ENCODE results near the gene TLX2. TPM values are rescaled to one million over a fixed set of nuclear protein-coding genes. Genes with fewer than 3 reads are reported as not detected.

The TLX2 gene
- total and polyA plus RNA-seq, 12 donors, result not detected

DNA sequence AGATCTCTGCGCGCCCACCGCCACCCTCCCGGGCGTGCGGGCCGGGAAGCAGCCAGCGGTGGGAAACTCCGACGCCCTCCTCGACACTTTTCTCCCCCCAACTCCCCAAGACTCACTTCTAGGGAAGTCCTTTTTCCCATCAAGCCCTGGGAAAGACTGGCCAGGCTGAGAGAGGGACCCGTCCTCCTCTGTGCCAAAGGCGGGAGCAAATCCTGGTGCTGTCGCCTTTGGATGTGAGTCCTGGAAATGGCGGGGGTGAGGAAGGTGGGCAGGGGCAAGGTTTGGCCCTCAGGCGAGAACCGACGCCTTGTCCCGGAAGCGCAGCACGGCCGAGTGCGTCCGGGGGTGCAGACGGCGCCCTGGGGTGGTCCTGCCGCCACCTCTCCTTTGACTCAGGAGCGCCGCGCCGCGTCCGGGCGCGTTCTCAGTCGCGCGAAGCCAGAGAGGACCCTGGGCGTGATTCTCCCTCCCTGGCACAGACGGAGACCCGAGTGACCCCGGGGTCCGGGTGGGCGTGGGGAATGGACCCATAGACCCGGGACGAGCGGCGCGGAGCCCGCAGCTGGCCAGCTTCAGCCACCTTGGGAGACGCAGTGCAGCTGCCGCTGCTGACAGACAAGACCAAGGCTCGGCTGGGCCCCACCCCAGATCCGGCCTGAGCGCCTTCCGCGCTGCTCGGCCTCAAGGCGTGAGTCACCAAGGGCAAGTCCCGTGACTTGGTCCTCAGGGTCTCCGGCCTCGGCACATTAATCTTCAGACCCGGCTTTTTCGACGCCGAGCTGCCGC lies 11.3 kb upstream of the TLX2 start:
- TF ChIP-seq, protein P1, sequence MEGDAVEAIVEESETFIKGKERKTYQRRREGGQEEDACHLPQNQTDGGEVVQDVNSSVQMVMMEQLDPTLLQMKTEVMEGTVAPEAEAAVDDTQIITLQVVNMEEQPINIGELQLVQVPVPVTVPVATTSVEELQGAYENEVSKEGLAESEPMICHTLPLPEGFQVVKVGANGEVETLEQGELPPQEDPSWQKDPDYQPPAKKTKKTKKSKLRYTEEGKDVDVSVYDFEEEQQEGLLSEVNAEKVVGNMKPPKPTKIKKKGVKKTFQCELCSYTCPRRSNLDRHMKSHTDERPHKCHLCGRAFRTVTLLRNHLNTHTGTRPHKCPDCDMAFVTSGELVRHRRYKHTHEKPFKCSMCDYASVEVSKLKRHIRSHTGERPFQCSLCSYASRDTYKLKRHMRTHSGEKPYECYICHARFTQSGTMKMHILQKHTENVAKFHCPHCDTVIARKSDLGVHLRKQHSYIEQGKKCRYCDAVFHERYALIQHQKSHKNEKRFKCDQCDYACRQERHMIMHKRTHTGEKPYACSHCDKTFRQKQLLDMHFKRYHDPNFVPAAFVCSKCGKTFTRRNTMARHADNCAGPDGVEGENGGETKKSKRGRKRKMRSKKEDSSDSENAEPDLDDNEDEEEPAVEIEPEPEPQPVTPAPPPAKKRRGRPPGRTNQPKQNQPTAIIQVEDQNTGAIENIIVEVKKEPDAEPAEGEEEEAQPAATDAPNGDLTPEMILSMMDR (IDR thresholded peaks at IDR 0.05), result peak in 7 of 9 donors; percentile 10 to 57 (median 35)
- intact Hi-C loops (cut with DNase I), result loop anchor here in 4 of 10 donors (2.0 to 5.0 kb wide), 2 partner anchors 26 to 84 kb away; partner anchors contain the start of genes AUP1 (in 1 of the 4) and HTRA2 (in 1 of the 4)
- Histone ChIP-seq H3K27ac (peak overlapping the region; percentile 69 to 92 (median 86)), H3K36me3 (peaks cover 0 to 20% (median 3%) of the 10 kb centered on the region in 9 donors), H3K4me3 (peak overlapping the region; percentile 42 to 85 (median 67)), H3K4me1 (peaks cover 15 to 77% (median 60%) of the 10 kb centered on the region in 9 donors), H3K9me3 (no peaks in the 10 kb centered on the region), H3K27me3 (peaks cover 9 to 61% (median 54%) of the 10 kb centered on the region in 7 donors)
- peak; percentile 63 to 79 (median 70) for ATAC-seq
- WGBS, 2 donors, result 1 to 2% methylated on average over 64 to 67 of the region's 67 CpGs
- DNase-seq, result peak; percentile 83 to 87

DNA sequence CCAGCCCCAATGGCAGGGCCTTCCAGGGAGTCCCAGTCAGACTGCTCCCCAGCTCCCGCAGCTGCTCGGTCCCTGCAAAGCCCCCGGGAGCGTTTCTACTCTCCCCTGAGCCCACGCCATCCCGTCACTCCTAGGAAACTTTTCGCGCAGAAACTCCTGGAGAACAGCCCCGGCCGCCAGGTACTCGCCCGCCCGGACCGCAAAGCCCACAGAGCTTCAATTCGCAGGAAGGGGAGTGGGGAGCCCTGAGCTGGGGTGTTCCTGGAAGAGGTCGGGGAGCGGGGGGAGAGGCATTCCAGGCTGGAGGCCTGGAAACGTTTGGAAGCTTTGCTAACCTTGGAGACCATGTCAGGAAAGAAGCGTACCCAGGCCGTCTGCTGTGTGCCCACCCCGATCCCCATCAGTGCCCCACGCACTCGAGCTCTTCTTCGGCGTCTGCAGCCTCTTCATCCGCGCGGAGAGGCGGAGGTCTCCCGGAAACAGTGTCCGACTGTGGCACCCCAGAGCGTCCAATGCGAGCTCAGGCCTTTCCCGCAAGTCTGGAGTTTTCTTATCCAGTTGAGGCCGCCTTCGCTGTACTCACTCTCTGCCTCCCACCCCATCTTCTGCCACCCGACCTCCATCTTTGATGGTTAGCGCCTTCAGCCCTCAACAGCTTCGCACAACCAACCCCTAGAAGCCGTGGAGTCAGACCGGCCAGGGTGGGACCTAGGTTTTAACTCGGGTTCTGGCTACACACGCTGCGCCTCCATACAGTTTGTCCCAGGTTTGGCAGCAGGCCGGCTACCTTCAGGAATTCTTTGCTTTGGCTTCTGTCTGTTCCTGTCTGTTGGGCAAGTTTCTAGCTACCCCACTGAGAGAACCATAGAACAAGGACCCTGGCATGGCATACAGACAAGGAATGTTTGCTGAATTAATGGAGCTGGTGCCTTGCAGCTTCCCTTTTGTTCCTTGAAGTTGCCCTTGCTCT lies 10.5 kb upstream of the TLX2 start:
- H3K27ac ChIP-seq, result peak overlapping the region; percentile 69 to 92 (median 86)
- H3K27me3 ChIP-seq, result peaks cover 2 to 56% (median 45%) of the 10 kb centered on the region in 7 donors

DNA sequence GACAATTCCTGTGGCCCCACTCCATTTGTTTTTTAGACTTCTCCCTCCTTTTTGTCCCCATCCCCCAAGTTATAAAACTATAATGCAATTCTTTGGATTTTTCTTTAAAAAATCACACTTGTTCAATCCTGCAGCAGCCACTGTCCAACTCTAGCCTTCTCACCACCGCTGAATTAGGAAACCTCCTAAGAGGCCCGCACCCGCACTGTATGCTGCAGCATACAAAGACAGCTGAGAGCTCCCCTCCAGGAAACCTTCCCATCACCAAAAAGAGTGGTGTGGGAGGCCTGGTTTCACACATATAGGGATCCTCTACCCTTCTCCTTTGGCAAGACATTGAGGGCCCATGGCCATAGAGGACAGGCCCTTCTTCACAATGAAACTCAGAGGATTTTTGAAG lies 9.7 kb upstream of the TLX2 start:
- Histone ChIP-seq H3K4me3 (peak overlapping the region in 5 of 10 donors; percentile 61 to 85 (median 68)), H3K9me3 (no peaks in the 10 kb centered on the region), H3K27ac (peak overlapping the region in 2 of 10 donors; percentile 86 to 92), H3K4me1 (peaks cover 8 to 66% (median 48%) of the 10 kb centered on the region in 9 donors), H3K27me3 (peaks cover 0 to 56% (median 40%) of the 10 kb centered on the region in 7 donors), H3K36me3 (peaks cover 0 to 20% (median 3%) of the 10 kb centered on the region in 9 donors)
- intact Hi-C loops (cut with DNase I), result loop anchor here in 3 of 10 donors (5.0 kb wide), 1 partner anchor 83 kb away; no protein-coding TSS in a partner anchor
- WGBS, 2 donors, result 92 to 93% methylated on average over 3 of the region's 3 CpGs
- no peak for ATAC-seq
- DNase-seq, result no peak
- TF ChIP-seq, protein P1 (IDR thresholded peaks at IDR 0.05), result no peak

More for the DNA sequence above, 10.5 kb upstream of the TLX2 start:
- no peaks in the 10 kb centered on the region for H3K9me3 ChIP-seq
- ATAC-seq (no peak), DNase-seq (no peak)
- TF ChIP-seq, protein P1 (IDR thresholded peaks at IDR 0.05), result no peak
- peak overlapping the region; percentile 42 to 85 (median 67) for H3K4me3 ChIP-seq
- peaks cover 0 to 20% (median 3%) of the 10 kb centered on the region in 9 donors for H3K36me3 ChIP-seq
- peaks cover 10 to 74% (median 56%) of the 10 kb centered on the region in 9 donors for H3K4me1 ChIP-seq
- intact Hi-C loops (cut with DNase I), result loop anchor here in 4 of 10 donors (2.0 to 5.0 kb wide), 2 partner anchors 25 to 84 kb away; partner anchors contain the start of genes AUP1 (in 1 of the 4) and HTRA2 (in 1 of the 4)
- 24% methylated on average over 45 of the region's 45 CpGs for WGBS, 2 donors

All from heart right ventricle (tissue), 16 donors.